ENCODE results near the gene GUCY2D.

Gene GUCY2D

DNA sequence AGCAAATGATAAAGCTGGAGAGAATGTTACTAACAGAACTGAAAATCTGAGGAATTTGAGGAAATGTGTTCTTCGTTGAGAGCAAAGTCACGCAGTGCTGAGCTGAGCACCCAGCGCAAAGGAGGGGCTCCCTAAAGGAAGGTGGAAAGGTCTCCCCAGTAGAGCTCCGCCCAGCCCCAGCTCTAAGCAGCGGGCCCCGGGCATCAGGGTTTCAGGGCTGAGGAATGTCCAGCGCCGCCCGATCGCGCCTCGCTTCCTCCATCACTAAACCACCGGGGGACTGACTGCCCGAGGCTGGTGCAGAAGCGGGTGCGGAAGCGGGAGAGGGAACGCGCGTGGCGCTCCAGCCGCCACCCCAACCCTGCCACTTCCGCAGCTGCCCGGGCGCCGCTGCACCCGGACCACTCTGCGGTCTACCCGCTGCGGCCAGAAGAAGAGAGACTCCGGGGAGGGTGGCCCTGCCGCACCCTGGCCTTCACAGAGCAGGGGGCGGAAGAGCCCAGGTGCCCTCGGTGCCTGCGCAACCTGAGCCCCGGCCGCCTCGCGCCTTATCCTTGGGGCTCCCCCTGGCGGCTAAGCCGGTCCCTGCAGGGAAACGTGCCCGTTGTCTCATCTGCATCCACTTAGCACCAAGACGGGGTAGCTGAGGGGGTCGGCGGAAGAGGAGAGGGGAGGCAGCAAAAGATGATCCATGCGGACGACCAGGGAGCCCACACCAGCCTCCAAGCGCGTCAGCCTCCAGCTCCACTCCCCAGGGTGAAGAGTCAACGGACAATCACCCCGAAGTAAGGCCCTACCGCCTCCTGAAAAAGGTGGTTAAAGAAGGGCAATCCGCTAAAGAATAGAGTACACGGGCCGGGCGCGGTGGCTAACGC lies 12.4 kb upstream of the GUCY2D start:
- H3K4me1 ChIP-seq = no peaks in the 10 kb centered on the region
- peak overlapping the region; percentile 16 for H3K27ac ChIP-seq
- TF ChIP-seq, protein P1, sequence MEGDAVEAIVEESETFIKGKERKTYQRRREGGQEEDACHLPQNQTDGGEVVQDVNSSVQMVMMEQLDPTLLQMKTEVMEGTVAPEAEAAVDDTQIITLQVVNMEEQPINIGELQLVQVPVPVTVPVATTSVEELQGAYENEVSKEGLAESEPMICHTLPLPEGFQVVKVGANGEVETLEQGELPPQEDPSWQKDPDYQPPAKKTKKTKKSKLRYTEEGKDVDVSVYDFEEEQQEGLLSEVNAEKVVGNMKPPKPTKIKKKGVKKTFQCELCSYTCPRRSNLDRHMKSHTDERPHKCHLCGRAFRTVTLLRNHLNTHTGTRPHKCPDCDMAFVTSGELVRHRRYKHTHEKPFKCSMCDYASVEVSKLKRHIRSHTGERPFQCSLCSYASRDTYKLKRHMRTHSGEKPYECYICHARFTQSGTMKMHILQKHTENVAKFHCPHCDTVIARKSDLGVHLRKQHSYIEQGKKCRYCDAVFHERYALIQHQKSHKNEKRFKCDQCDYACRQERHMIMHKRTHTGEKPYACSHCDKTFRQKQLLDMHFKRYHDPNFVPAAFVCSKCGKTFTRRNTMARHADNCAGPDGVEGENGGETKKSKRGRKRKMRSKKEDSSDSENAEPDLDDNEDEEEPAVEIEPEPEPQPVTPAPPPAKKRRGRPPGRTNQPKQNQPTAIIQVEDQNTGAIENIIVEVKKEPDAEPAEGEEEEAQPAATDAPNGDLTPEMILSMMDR (IDR thresholded peaks at IDR 0.05) = peak; percentile 93
- peak overlapping the region; percentile 60 for H3K4me3 ChIP-seq (ENCODE audit: low read depth, low read length)
- no peaks in the 10 kb centered on the region for H3K36me3 ChIP-seq (ENCODE audit: control insufficient read depth, insufficient read depth, low read length)
- no peaks in the 10 kb centered on the region for H3K27me3 ChIP-seq (ENCODE audit: control insufficient read depth, insufficient read depth, low read length)
- no peaks in the 10 kb centered on the region for H3K79me2 ChIP-seq
- H3K4me2 ChIP-seq (ENCODE audit: low read length) = peak overlapping the region; percentile 94
- H3K9me3 ChIP-seq (ENCODE audit: control insufficient read depth, low read length) = no peaks in the 10 kb centered on the region
- H2AFZ ChIP-seq = peak overlapping the region; percentile 92
- H3K9ac ChIP-seq = no peak overlapping the region

DNA sequence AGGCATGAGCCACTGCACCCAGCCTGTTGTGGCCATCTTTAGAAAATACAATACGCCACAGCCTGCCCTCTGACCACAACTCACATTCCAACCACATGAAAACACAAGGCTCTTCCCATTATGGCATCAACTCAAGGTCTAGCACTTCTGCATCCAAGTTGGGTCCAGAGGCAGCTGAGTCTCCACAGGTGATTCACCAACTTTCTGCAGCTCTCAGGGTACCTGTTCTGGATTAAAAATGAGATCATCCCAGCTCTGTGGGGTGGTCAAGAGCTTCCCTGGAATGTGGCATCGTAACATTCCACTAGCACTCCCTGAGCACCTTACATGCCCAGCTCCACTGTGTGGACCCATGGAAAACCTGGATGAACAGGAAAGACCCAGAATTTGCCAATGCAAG lies 9.9 kb upstream of the GUCY2D start:
- no peaks in the 10 kb centered on the region for H3K27me3 ChIP-seq (ENCODE audit: control insufficient read depth, insufficient read depth, low read length)
- H3K27ac ChIP-seq = no peak overlapping the region
- no peaks in the 10 kb centered on the region for H3K79me2 ChIP-seq
- H3K4me3 ChIP-seq (ENCODE audit: low read depth, low read length) = no peak overlapping the region
- H3K36me3 ChIP-seq (ENCODE audit: control insufficient read depth, insufficient read depth, low read length) = no peaks in the 10 kb centered on the region
- peaks cover 3% of the 10 kb centered on the region for H3K4me1 ChIP-seq
- no peak overlapping the region for H3K4me2 ChIP-seq (ENCODE audit: low read length)
- no peak overlapping the region for H2AFZ ChIP-seq
- no peak overlapping the region for H3K9ac ChIP-seq
- H3K9me3 ChIP-seq (ENCODE audit: control insufficient read depth, low read length) = no peaks in the 10 kb centered on the region
- TF ChIP-seq, protein P1 (IDR thresholded peaks at IDR 0.05) = no peak

DNA sequence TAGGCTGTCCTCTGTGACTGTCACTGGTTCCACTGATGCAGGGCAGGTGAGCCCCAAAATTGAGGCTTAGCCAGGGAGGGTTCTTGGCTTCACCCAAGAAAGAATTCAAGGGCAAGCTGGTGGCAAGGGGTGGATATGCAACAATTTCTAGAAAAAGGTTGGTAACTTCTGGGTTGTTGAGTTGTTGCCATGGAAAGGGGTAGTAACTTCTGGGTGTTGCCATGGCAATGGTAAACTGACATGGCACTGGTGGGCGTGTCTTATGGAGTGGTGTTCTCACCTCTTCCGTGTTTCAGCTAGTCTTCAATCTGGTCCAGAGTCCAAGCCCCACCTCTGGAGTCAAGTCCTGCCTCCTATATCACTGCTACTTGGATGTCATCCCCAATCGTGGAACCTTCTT lies 9.5 kb upstream of the GUCY2D start:
- H3K9ac ChIP-seq = no peak overlapping the region
- H3K36me3 ChIP-seq (ENCODE audit: control insufficient read depth, insufficient read depth, low read length) = no peaks in the 10 kb centered on the region
- no peak overlapping the region for H3K27ac ChIP-seq
- no peaks in the 10 kb centered on the region for H3K27me3 ChIP-seq (ENCODE audit: control insufficient read depth, insufficient read depth, low read length)
- H3K4me2 ChIP-seq (ENCODE audit: low read length) = no peak overlapping the region
- no peak overlapping the region for H2AFZ ChIP-seq
- no peak overlapping the region for H3K4me3 ChIP-seq (ENCODE audit: low read depth, low read length)
- H3K9me3 ChIP-seq (ENCODE audit: control insufficient read depth, low read length) = no peaks in the 10 kb centered on the region
- peaks cover 4% of the 10 kb centered on the region for H3K4me1 ChIP-seq
- H3K79me2 ChIP-seq = no peaks in the 10 kb centered on the region
- TF ChIP-seq, protein P1 (IDR thresholded peaks at IDR 0.05) = no peak

DNA sequence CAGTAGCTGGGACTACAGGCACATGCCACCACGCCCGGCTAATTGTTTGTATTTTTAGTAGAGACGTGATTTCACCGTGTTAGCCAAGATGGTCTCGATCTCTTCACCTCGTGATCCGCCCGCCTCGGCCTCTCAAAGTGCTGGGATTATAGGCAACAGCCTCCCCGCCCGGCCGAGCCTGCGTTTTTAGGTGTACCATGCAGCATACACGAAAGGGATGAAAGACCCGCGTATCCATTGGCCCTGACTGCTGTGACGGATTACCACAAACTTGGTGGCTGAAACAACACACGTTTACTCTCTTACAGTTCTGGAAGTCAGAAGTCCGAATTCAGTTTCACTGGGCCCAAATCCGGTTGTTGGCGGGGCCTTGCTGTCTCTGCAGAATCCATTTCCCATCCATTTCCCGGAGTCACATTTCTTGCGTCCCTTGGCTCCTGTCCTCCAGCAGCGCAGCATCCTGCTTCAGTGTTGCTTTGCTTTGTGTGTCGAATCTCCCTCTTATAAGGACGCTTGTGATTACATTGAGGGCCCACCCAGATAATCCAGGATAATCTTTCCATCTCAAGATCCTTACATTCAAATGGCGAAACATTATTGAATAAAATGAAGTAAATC lies 8.3 kb upstream of the GUCY2D start:
- no peak overlapping the region for H3K4me2 ChIP-seq (ENCODE audit: low read length)
- H3K36me3 ChIP-seq (ENCODE audit: control insufficient read depth, insufficient read depth, low read length) = no peaks in the 10 kb centered on the region
- no peak overlapping the region for H3K27ac ChIP-seq
- H3K9me3 ChIP-seq (ENCODE audit: control insufficient read depth, low read length) = no peaks in the 10 kb centered on the region
- peaks cover 4% of the 10 kb centered on the region for H3K4me1 ChIP-seq
- no peak overlapping the region for H2AFZ ChIP-seq
- no peak overlapping the region for H3K9ac ChIP-seq
- H3K79me2 ChIP-seq = no peaks in the 10 kb centered on the region
- H3K27me3 ChIP-seq (ENCODE audit: control insufficient read depth, insufficient read depth, low read length) = no peaks in the 10 kb centered on the region
- TF ChIP-seq, protein P1 (IDR thresholded peaks at IDR 0.05) = no peak
- H3K4me3 ChIP-seq (ENCODE audit: low read depth, low read length) = no peak overlapping the region

Measured in parathyroid adenoma (tissue), 2 donors.